H1 (cell line): Measurements from ENCODE around the gene GTF2H1. TPM values are rescaled to one million over a fixed set of nuclear protein-coding genes. Genes with fewer than 3 reads are reported as not detected.

Experiments
- CTCF ChIA-PET: fragments of 300-600 bp; sonication (Branson Sonifier 250); formaldehyde crosslinking; loops from one replicate; lab custom pipeline; 2021; ENCODE audit not compliant: partially characterized antibody; lab: Charles Lee
- POLR2A ChIA-PET: fragments of 300-600 bp; sonication (Branson Sonifier 250); formaldehyde crosslinking; loops from one replicate; lab custom pipeline; 2021; ENCODE audit warnings: inconsistent platforms; ENCODE audit not compliant: partially characterized antibody; lab: Charles Lee
- DNase-seq, 2 experiments: peaks; one replicate each; pipeline versions ENCODE4 v3.0.0 to v3.0.0-alpha.2; 2010 to 2022; ENCODE audit warnings: low spot score in 2 of 2, low read depth in 1 of 2, mixed read lengths in 1 of 2
- FAIRE-seq: peaks from 2 replicates; lab custom pipeline; 2011; peaks lifted over from hg19 to GRCh38; lab: Jason Lieb, UNC
- H2AFZ ChIP-seq: 2 replicates; pipeline ENCODE4 v1.8.1; 2012; ENCODE audit warnings: low read length, inconsistent platforms
- H2AK5ac ChIP-seq: 2 replicates; pipeline ENCODE4 v1.6.1; 2013; ENCODE audit warnings: low read depth, low read length
- H2BK120ac ChIP-seq: replicated peaks from 2 replicates; pipeline ENCODE3; 2013; ENCODE audit warnings: low read depth, low read length, inconsistent platforms
- H2BK12ac ChIP-seq: 2 replicates; pipeline ENCODE4 v1.6.1; 2013; ENCODE audit warnings: low read depth, low read length
- H2BK15ac ChIP-seq: 2 replicates; pipeline ENCODE4 v1.6.1; 2013; ENCODE audit warnings: low read length
- H2BK20ac ChIP-seq: 2 replicates; pipeline ENCODE4 v1.6.1; 2013; ENCODE audit warnings: low read length
- H2BK5ac ChIP-seq: 2 replicates; pipeline ENCODE4 v1.6.1; 2013; ENCODE audit warnings: low read depth, low read length
- H3K14ac ChIP-seq: 2 replicates; pipeline ENCODE4 v1.6.1; 2013; ENCODE audit warnings: inconsistent platforms; ENCODE audit not compliant: insufficient read length
- H3K18ac ChIP-seq: 2 replicates; pipeline ENCODE4 v1.6.1; 2013; ENCODE audit warnings: low read length; ENCODE audit errors: extremely low read depth
- H3K23ac ChIP-seq: 2 replicates; pipeline ENCODE4 v1.6.1; 2013; ENCODE audit warnings: inconsistent platforms; ENCODE audit not compliant: insufficient read length
- H3K23me2 ChIP-seq: 2 replicates; pipeline ENCODE4 v1.6.1; 2013; ENCODE audit warnings: low read depth, low read length
- H3K27ac ChIP-seq: 2 replicates; pipeline ENCODE4 v1.6.1; 2011; ENCODE audit warnings: low read depth, low read length, inconsistent platforms
- H3K27me3 ChIP-seq, 4 experiments: replicated peaks in 1 of 4; 1 replicate in 1 of 4; 2 replicates in 3 of 4; pipeline versions ENCODE4 v1.6.1 to v1.8.1; 2011 to 2013; ENCODE audit warnings: low read length in 3 of 4, mild to moderate bottlenecking in 3 of 4, inconsistent platforms in 2 of 4, mixed read lengths in 2 of 4, moderate library complexity in 1 of 4; ENCODE audit not compliant: control insufficient read depth in 3 of 4, insufficient read depth in 3 of 4; ENCODE audit errors: extremely low read depth in 1 of 4
- H3K36me3 ChIP-seq, 4 experiments: 2 replicates each; pipeline versions ENCODE4 v1.6.1 to v1.8.1; 2011 to 2013; ENCODE audit warnings: mild to moderate bottlenecking in 4 of 4, low read length in 3 of 4, moderate library complexity in 2 of 4, control low read depth in 1 of 4, inconsistent platforms in 1 of 4; ENCODE audit not compliant: insufficient read depth in 4 of 4, control insufficient read depth in 2 of 4
- H3K4ac ChIP-seq: replicated peaks from 2 replicates; pipeline ENCODE3; 2013; ENCODE audit warnings: low read length, low read depth, mixed read lengths, inconsistent platforms; ENCODE audit not compliant: insufficient read length
- H3K4me1 ChIP-seq, 4 experiments: replicated peaks in 1 of 4; 1 replicate in 1 of 4; 2 replicates in 3 of 4; pipeline versions ENCODE4 v1.6.1 to v1.8.1; 2011 to 2013; ENCODE audit warnings: low read length in 3 of 4, inconsistent platforms in 2 of 4, mixed read lengths in 1 of 4; ENCODE audit not compliant: insufficient read depth in 4 of 4, control insufficient read depth in 3 of 4
- H3K4me2 ChIP-seq, 2 experiments: 2 replicates each; pipeline versions ENCODE4 v1.6.1 to v1.8.1; 2011 to 2013; ENCODE audit warnings: low read depth in 2 of 2, low read length in 2 of 2, control low read depth in 1 of 2, inconsistent platforms in 1 of 2, mild to moderate bottlenecking in 1 of 2; ENCODE audit not compliant: insufficient read depth in 1 of 2
- H3K4me3 ChIP-seq, 4 experiments: fragments of 200-600, 300-600 bp in 1 of 4; sonication (generic), shearing (Covaris generic), sonication (Bioruptor Twin) in 1 of 4; 2 replicates each; pipeline versions ENCODE4 v1.5.1 to v1.8.1; 2011 to 2016; ENCODE audit warnings: low read length in 4 of 4, low read depth in 3 of 4, control low read depth in 2 of 4, inconsistent platforms in 2 of 4, mild to moderate bottlenecking in 2 of 4, mixed read lengths in 1 of 4, moderate library complexity in 1 of 4; ENCODE audit not compliant: insufficient read depth in 2 of 4; ENCODE audit errors: extremely low read depth in 1 of 4
- H3K56ac ChIP-seq: replicated peaks from 2 replicates; pipeline ENCODE3; 2013; ENCODE audit warnings: low read depth, mild to moderate bottlenecking, mixed read lengths, low read length, inconsistent platforms; ENCODE audit not compliant: insufficient read length
- H3K79me1 ChIP-seq: 2 replicates; pipeline ENCODE4 v1.6.1; 2013; ENCODE audit warnings: low read depth, low read length, control low read depth
- H3K79me2 ChIP-seq, 2 experiments: 2 replicates each; pipeline versions ENCODE4 v1.6.1 to v1.8.1; 2012 to 2013; ENCODE audit warnings: low read length in 2 of 2, mild to moderate bottlenecking in 2 of 2, inconsistent platforms in 1 of 2; ENCODE audit not compliant: insufficient read depth in 2 of 2, control insufficient read depth in 1 of 2
- H3K9ac ChIP-seq, 4 experiments: replicated peaks in 1 of 4; 1 replicate in 1 of 4; 2 replicates in 3 of 4; pipeline versions ENCODE4 v1.6.1 to v1.8.1; 2011 to 2013; ENCODE audit warnings: low read depth in 3 of 4, low read length in 3 of 4, control low read depth in 2 of 4, mild to moderate bottlenecking in 2 of 4, moderate library complexity in 2 of 4, inconsistent platforms in 1 of 4; ENCODE audit errors: extremely low read depth in 1 of 4
- H3K9me3 ChIP-seq, 2 experiments: 2 replicates each; pipeline versions ENCODE4 v1.6.1 to v1.8.1; 2012 to 2013; ENCODE audit warnings: mild to moderate bottlenecking in 2 of 2, moderate library complexity in 2 of 2, control low read depth in 1 of 2, inconsistent platforms in 1 of 2, low read depth in 1 of 2, low read length in 1 of 2, mixed read lengths in 1 of 2; ENCODE audit not compliant: insufficient read depth in 2 of 2
- H4K20me1 ChIP-seq, 2 experiments: replicated peaks in 1 of 2; 2 replicates each; pipeline versions ENCODE3 to v1.8.1; 2011 to 2013; ENCODE audit warnings: inconsistent platforms in 2 of 2, low read length in 2 of 2, mild to moderate bottlenecking in 1 of 2; ENCODE audit not compliant: insufficient read depth in 2 of 2, control insufficient read depth in 1 of 2
- H4K5ac ChIP-seq: 2 replicates; pipeline ENCODE4 v1.6.1; 2013; ENCODE audit warnings: low read length, low read depth, mixed read lengths, inconsistent platforms; ENCODE audit not compliant: insufficient read length
- H4K8ac ChIP-seq: 2 replicates; pipeline ENCODE4 v1.8.0; 2013; ENCODE audit warnings: mild to moderate bottlenecking, moderate library complexity, low read length, inconsistent platforms; ENCODE audit not compliant: insufficient read depth; ENCODE audit errors: extremely low read depth
- H4K91ac ChIP-seq: replicated peaks from 2 replicates; pipeline ENCODE3; 2013; ENCODE audit warnings: low read length, mixed read lengths, inconsistent platforms; ENCODE audit not compliant: insufficient read length
- ASH2L ChIP-seq: fragments of 200-600, 300-600 bp; sonication (generic); IDR thresholded peaks from one replicate; pipeline ENCODE4 v1.7.1; 2017; ENCODE audit warnings: low read length
- CBX8 ChIP-seq: fragments of 300-800, 300-1000 bp; sonication (generic); IDR thresholded peaks from 2 replicates; pipeline ENCODE4 v1.7.1; 2016; ENCODE audit warnings: low read depth, low read length, borderline replicate concordance
- EP300 ChIP-seq, 2 experiments: IDR thresholded peaks; 1 replicate in 1 of 2; 2 replicates in 1 of 2; pipeline ENCODE4 v1.6.1; 2011 to 2012; ENCODE audit warnings: low read depth in 2 of 2, low read length in 2 of 2, mild to moderate bottlenecking in 2 of 2, borderline replicate concordance in 1 of 2, inconsistent platforms in 1 of 2, moderate library complexity in 1 of 2
- NANOG ChIP-seq: IDR thresholded peaks from 2 replicates; pipeline ENCODE4 v1.6.1; 2011; ENCODE audit warnings: low read length, low read depth, mild to moderate bottlenecking, inconsistent platforms; ENCODE audit not compliant: insufficient read depth, poor library complexity, severe bottlenecking
- POLR2A ChIP-seq, 2 experiments: IDR thresholded peaks; 1 replicate in 1 of 2; 2 replicates in 1 of 2; pipeline ENCODE4 v1.6.1; 2011; ENCODE audit warnings: low read depth in 2 of 2, low read length in 2 of 2, mild to moderate bottlenecking in 2 of 2; ENCODE audit errors: control extremely low read depth in 1 of 2
- POLR2AphosphoS5 ChIP-seq: IDR thresholded peaks from 2 replicates; pipeline ENCODE4 v1.6.1; 2011; ENCODE audit warnings: low read depth, low read length
- SP4 ChIP-seq: IDR thresholded peaks from 2 replicates; pipeline ENCODE4 v1.6.1; 2012; ENCODE audit warnings: low read length, inconsistent platforms
- TAF7 ChIP-seq: optimal IDR thresholded peaks from 2 replicates; pipeline ENCODE3; 2011; ENCODE audit warnings: low read depth, mild to moderate bottlenecking, inconsistent platforms, low read length, moderate library complexity, borderline replicate concordance
- WGBS, 2 experiments: shearing (Covaris generic) in 1 of 2; methylation state at CpG; one replicate each; pipeline versions ENCODE4 v1.1.6 to v1.1.7; 2013 to 2015; ENCODE audit warnings: low lambda C conversion rate in 2 of 2, mixed read lengths in 2 of 2, inconsistent platforms in 1 of 2, low coverage in 1 of 2, missing lambda C conversion rate in 1 of 2; ENCODE audit not compliant: insufficient replicate concordance in 2 of 2, insufficient coverage in 1 of 2, insufficient read length in 1 of 2; ENCODE audit errors: extremely low coverage in 1 of 2, missing lambda C conversion rate in 1 of 2; 5-methylcytosine and 5-hydroxymethylcytosine counted together
- polyA plus RNA-seq, 7 experiments: library from polyadenylated mRNA; depleted of rRNA in 3 of 7; stranded (reverse) in 5 of 7; unstranded in 2 of 7; fragments of >200 nt in 5 of 7; fragments of 200-250 nt in 2 of 7; gene quantifications; 1 replicate in 5 of 7; 2 replicates in 1 of 7; 4 replicates in 1 of 7; pipeline versions ENCODE4 v1.2.1 to v1.2.3, GENCODE V29; 2011 to 2013; ENCODE audit warnings: missing spikeins in 2 of 7, mixed read lengths in 2 of 7
- total RNA-seq: library from RNA; stranded (reverse); fragmentation: NEBNext Ultra II Directional; extraction: Animal tissue kit (Norgen Biotek cat#: 25700); gene quantifications from 2 replicates; pipeline ENCODE4 v1.2.1, GENCODE V29; 2021

GTF2H1 gene
- total and polyA plus RNA-seq, 2 of the 8 experiments (the other 6 are each of a cell fraction or from before 2014, with no cell fraction given): 9.1 to 26.3 TPM

DNA sequence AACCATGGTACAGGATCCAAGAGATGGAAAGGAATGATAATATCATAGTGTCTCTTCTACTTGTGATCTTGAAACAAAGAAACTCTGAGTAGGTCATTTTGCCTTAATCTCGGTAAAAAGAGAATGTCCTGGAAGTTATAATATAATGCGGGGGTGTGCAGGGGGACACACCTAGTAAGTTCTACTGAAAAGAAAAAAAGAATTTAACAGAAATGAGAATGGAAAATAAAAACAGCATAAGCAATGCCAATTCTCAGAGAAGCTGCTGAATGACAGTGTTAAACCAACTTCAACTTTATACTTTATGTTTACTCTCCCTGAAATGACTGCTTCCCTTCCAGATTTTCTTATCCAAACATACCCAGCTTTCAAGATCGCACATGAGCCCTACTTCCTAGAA, 2.5 kb upstream of the GTF2H1 start:
- Histone ChIP-seq H3K36me3 (peaks cover 0 to 3% (median 0%) of the 10 kb centered on the region in 4 experiments; a peak in 2 of 8 replicates), H3K23ac (no peak overlapping the region), H3K4ac (no peak overlapping the region), H3K23me2 (peaks cover 11% of the 10 kb centered on the region), H3K9me3 (no peaks in the 10 kb centered on the region), H3K18ac (no peak overlapping the region), H3K27ac (no peak overlapping the region), H2AFZ (no peak overlapping the region), H3K79me1 (peaks cover 7% of the 10 kb centered on the region; the same call in 1 of the 2 replicates), H3K4me2 (no peak overlapping the region; a peak in 1 of 4 replicates), H2AK5ac (no peak overlapping the region), H3K27me3 (no peaks in the 10 kb centered on the region), H4K8ac (no peak overlapping the region), H3K56ac (no peak overlapping the region), H2BK20ac (no peak overlapping the region), H3K4me1 (no peaks in the 10 kb centered on the region; a peak in 2 of 7 replicates), H2BK12ac (no peak overlapping the region), H2BK15ac (no peak overlapping the region)
- POLR2A ChIA-PET: interaction anchor here (1.2 to 3.6 kb wide), 2 partner anchors 14 to 75 kb away, joined by 3 to 24 read pairs; partner anchors contain the start of gene LDHA
- FAIRE-seq (no peak), DNase-seq (no peak)
- WGBS, 2 experiments: 87% methylated on average over 3 of the region's 3 CpGs; no CpG with 5 or more reads in 1 of the 2 experiments
- no peak for TF ChIP-seq CBX8
- TF ChIP-seq TAF7: no peak
- no peak for TF ChIP-seq NANOG
- TF ChIP-seq SP4: no peak
- TF ChIP-seq ASH2L: no peak
- no peak for TF ChIP-seq EP300 (IDR thresholded peaks at IDR 0.05; ENCODE audit: borderline replicate concordance in 1 of 2, low read depth in 2 of 2, low read length in 2 of 2)
- TF ChIP-seq POLR2A (IDR thresholded peaks at IDR 0.05; ENCODE audit: control extremely low read depth in 1 of 2, low read depth in 2 of 2, low read length in 2 of 2): no peak
- TF ChIP-seq POLR2AphosphoS5: no peak
- TF ChIP-seq, all 59 proteins: peak for 0
- Histone ChIP-seq H4K91ac (no peak overlapping the region), H4K5ac (no peak overlapping the region), H3K79me2 (peaks cover 14 to 83% of the 10 kb centered on the region in 2 experiments; a peak in 3 of 4 replicates), H2BK5ac (no peak overlapping the region), H4K20me1 (peaks cover 0 to 2% of the 10 kb centered on the region in 2 experiments), H3K9ac (peak overlapping the region in 1 of 4 experiments; percentile 9; a peak in 2 of 7 replicates), H2BK120ac (no peak overlapping the region), H3K14ac (no peak overlapping the region), H3K4me3 (no peak overlapping the region)
- CTCF ChIA-PET: interaction anchor here (1.1 to 1.2 kb wide), 2 partner anchors 204 to 456 kb away, joined by 3 to 5 read pairs; no protein-coding TSS in a partner anchor
